HG03571 (cell line): Measurements from ENCODE around the gene EIF3A.
"Not testable (repeated sequence)": the region's sequence is repeated elsewhere in the genome, so short reads cannot be mapped to it uniquely, and the experiment has no call there.

Source experiments
- ATAC-seq: cut with Tn5 transposase; IDR thresholded peaks from one replicate; pipeline ENCODE4 v1.9.1; 2021; ENCODE audit not compliant: unreplicated experiment

EIF3A gene

GRCh38 chr10:119103241-119103902 lies 22.8 kb upstream of the EIF3A start:
- ATAC-seq, result no peak

- ATAC-seq, result no peak
These were observed 20.9 kb upstream of the EIF3A start for GRCh38 chr10:119101366-119102098.

DNA sequence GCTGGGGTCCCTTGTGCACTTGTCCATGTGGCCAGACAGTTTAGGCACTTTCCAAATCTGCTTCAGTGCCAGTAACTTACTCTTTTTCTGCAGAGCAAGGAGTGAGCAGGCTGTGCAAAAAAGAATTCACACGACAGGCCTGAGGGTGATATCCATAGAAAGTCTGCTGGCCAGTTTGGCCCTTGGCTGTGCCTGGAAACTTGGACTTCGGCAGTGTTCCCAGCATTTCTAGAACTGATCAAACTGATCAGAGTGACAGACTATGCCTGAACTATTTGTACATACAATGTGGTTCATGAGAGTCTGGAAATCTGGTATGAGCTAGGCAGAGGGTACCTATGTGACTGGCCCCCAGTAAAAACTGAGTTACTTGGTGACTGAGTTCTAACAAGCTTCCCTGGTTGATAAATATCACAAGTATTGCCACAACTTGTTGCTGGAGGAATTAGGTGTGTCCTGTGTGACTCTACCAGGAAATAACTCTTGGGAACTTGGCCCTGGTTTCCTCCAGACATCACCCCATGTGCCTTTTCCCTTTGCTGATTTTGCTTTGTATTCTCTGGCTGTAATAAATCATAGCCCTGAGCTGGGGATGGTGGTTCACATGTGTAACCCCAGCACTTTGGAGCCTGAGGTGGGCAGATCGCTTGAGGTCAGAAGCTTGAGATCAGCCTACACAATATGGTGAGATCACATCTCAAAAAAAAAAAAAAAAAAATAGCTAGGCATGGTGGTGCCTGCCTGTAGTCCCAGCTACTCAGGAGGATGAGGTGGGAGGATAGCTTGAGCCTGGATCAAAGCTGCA lies 20.0 kb upstream of the EIF3A start:
- no peak for ATAC-seq

DNA sequence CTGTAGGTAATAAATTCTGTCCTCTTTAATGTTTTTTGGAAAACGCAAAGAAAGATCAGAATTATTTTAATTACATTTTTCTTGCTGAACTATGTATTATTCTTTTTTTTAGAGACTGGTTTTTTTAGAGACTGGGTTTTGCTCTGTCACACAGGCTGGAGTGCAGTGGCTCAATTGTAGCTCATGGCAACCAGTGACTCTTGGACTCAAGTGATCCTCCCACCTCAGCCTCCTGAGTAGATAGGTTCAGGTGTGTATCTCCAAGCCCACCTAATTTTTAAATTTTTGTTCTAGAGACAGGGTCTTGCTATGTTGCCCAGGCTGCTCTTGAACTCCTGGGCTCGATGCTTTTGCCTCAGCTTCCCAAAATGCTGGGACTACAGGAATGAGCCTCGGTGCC lies 18.0 kb upstream of the EIF3A start:
- no peak for ATAC-seq

DNA sequence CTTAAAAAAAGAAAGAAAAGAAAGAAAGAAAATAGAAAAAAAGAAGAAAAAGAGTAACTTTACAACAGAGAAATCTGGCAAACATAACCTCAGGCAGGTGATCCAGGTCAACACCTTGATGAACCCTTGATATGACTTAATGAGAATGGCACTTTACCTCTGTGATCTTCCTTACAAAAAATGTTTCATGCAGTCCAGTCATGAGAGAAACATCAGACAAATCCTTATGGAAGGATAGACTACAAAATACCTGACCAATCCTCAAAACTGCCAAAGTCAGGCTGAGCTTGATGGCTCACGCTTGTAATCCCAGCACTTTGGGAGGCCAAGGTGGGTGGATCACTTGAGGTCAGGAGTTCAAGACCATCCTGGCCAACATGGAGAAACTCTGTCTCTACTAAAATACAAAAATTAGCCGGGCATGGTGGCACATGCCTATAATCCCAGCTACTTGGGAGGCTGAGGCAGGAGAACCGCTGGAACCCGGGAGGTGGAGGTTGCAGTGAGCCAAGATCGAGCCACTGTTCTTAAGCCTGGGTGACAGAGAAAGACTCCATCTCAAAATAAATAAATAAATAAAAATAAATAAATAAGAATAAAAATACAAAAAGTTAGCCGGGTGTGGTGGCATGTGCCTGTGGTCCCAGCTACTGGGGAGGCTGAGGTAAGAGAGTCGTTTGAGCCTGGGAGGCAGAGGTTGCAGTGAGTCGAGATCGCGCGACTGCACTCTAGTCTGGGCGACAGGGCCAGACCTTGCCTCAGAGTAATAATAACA lies 16.2 kb upstream of the EIF3A start:
- ATAC-seq, result not testable (repeated sequence)

DNA sequence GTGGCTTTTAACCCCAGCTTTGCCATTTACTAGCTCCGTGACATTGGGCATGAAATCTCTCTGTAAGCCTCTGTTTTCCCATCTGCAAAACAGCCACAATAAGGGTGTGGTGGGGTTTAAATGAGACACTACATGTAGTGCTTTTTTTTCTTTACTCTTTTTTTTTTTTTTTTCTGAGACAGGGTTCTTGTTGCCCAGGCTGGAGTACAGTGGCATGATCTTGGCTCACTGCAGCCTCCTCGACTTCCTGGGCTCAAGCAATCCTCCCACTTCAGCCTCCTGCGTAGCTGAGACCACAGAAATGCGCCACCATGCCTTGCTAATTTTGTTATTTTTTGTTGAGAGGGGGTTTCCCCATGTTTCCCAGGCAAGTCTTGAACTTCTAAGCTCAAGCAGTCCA lies 15.0 kb upstream of the EIF3A start:
- ATAC-seq, result no peak

- ATAC-seq, result no peak
These were observed 10.4 kb upstream of the EIF3A start for GRCh38 chr10:119090968-119091367.

GRCh38 chr10:119090026-119090795 lies 9.6 kb upstream of the EIF3A start:
- ATAC-seq, result peak; percentile 50

DNA sequence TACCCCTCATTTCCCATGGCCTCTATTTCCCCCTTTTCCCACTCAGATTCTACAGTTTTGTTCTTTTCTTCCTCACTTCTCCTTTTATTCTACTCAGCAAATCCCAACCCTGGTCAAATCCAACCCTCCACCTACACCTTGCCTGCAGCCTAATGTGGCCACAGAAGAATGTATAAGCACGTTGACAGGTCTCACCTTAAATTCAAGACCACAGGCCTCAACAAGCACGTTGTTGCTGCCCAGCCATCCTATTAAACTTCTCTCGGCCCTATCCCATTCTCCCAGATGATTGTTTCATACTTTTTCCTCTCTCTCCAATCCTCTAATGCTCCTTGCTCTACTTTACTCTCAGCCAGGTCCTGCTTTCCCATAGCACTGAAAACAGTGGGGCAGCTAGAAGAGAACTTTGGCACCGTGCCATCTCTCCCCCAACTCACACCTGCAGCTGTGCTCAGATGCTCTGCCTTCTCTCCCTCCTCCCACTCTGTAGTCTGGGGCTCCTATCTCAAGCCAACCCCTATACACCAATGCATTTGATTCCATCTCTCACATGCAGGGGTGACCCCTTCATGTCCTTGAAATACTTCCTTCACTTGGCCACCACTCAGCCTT lies 6.8 kb upstream of the EIF3A start:
- ATAC-seq, result no peak

DNA sequence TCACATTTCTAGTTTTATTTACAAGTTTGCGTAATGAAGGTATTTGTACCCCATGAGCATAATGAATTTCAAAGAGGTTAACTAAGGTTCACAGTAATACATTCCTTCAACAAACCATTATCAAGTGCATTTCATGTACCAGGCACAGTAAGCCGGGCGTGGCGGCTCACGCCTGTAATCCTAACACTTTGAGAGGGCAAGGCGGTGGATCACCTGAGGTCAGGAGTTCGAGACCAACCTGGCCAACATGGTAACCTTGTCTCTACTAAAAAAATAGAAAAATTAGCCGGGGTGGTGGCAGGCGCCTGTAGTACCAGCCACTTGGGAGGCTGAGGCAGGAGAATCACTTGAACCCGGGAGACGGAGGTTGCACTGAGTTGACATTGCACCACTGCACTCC lies 4.3 kb upstream of the EIF3A start:
- no peak for ATAC-seq

GRCh38 chr10:119079599-119080520 lies 757 bp downstream of the EIF3A start:
- peak; percentile 44 for ATAC-seq

DNA sequence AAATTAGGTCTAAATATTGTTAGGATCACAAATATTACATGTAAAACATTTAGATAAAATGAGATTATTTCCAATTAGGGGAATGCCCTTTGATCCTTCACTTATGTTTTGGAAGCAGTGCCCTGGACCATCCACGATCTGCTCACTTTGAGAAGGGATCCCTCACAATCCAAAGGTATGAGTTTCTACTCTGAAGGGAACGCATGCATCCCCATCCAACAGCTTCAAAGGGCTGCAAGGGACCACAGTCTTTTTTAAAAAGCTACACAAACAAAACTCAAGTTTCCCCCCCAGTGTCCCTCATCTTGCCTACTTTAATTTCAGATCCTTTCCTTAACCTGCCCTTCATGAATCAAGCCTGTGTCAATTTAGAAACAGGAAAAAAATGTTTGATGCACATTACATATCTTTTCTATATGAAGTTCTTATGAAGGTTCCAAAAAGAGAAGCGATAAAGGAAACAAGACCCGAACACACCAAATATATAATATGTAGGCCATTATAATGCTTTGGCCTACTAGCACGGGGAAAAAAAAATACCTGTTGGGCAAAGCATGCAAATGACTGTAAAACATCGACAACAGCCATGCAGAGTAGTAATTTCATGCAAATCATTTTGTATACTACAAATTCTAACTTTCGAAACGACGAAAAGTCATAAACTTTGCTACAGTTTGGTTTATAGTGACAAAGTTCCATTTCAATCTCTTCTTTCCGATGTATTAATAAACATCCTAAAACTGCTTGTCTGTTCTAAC lies 2.0 kb downstream of the EIF3A start:
- ATAC-seq, result no peak

DNA sequence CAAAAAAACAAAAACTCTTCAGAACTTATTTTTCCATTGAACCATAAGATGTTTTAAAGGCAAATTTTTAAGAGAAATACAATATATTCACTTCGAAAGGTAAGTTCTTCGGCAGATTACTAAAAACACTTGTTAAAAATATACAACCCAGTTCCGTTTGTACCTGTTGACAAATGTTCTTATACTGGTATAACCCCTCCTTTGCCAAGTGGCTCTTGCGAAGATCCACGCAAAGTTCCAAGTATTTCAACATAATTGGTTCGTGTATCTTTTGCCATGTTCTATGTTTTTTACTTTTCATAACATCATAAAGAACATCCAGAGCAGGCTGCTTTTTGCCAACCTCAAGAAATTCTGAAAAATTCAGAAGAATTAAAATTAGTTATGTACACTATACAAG lies 7.0 kb downstream of the EIF3A start:
- no peak for ATAC-seq

DNA sequence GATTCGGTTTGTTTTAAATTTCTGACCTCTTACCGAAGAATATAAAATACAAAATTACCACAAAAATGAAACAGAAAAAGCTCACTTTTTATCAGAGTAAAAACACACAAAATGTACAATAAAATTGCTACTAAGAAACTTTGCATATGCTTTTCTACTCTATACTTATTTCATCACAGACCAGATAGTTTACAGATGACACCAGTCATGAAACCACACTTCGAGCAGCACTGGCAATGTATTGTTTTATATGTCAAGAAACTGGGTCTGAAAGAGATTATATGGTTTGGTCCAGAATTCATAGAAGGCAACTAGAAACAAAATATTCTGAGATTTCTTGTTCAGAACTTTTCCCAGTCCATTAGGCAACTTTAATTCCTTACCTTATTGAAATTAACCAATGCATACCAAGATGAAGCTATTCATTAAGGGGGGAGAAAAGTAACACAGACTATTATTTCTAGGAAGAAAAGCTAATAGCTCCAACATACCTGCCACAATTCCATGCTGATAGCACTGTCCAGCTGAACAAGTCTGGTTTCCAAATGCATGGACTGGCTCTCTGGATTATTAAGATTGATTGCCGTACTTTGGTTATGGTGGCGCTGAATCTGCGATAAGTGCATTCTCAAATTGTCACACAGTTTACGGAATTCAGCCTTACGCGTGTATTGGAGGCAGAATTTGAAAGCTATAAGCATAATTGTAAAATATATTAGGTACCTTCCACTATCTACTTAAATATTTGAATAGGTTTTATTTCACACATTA lies 10.0 kb downstream of the EIF3A start:
- no peak for ATAC-seq

GRCh38 chr10:119061926-119062325 lies 18.7 kb downstream of the EIF3A start:
- ATAC-seq, result no peak

GRCh38 chr10:119061352-119061751 lies 19.3 kb downstream of the EIF3A start:
- no peak for ATAC-seq

DNA sequence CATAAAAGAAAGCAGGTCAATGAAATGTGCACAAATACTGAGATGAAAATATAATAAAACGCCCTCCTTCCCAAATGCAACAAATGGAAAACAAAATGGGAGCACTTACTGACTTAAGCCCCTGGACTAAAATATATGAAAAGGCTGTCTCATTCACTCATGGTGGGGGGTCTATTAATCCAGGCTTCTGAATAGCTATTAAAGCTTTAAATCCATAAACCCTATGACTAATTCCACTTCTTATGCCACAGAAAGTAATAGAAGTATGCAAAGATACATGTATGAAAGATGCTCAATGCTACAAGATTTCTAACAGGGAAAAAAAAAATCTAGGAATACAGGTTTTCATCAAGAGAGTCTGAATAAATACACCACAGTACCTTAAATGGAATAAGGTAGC lies 20.5 kb downstream of the EIF3A start:
- ATAC-seq, result no peak
